HG03039 (cell line): ENCODE data around the gene UGP2.

Source experiments
- ATAC-seq: cut with Tn5 transposase; IDR thresholded peaks from one replicate; pipeline ENCODE4 v1.9.1; 2021; ENCODE audit warnings: mild to moderate bottlenecking, moderate library complexity; ENCODE audit not compliant: unreplicated experiment

UGP2 gene

DNA sequence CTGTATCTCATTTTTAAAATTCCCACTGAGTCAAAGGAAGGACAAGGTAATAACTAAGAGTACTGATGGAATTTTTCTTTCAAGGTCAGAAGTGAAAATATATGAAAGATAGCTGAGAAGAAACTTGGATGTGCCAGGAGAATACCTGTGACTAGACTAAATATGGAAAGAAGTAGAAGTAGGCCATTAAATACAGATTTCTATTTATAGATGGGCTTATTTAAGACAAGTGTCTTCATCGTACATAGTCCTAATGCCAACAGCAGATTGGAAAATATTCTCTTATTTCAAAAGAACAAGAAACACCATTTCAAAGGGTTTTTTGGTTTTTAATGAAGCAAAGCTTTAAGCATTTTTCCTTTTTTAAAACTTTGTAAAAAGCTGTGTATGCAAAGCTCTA is 22.0 kb downstream of the UGP2 start:
- ATAC-seq = no peak

DNA sequence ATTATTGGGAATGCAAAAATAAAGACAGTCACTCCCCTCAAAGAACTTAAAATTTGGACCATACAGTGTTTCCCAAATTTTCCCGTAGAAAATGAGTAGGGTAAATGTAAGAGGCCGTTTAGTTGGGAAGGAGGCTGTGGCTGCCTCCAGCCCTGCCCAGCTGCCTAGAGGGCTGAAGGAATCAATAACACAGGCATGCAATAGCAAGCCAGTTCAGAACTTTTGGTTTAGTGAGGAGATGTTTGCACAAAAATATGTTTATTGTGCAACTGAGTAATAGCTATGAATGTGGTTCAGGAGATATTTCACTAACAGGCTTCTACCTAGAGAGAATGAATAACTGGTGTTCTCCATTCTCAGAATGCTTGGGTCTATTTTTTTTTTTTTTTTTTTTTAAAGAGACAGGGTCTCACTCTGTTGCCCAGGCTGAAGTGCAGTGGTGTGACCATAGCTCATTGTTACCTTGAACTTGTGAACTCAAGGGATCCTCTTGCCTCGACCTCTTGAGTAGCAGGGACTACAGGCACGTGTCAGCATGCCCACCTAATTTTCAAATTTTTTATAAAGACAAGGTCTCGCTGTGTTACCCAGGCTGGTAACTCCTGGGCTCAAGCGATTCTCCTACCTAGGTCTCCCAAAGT is 23.6 kb downstream of the UGP2 start:
- ATAC-seq = no peak

DNA sequence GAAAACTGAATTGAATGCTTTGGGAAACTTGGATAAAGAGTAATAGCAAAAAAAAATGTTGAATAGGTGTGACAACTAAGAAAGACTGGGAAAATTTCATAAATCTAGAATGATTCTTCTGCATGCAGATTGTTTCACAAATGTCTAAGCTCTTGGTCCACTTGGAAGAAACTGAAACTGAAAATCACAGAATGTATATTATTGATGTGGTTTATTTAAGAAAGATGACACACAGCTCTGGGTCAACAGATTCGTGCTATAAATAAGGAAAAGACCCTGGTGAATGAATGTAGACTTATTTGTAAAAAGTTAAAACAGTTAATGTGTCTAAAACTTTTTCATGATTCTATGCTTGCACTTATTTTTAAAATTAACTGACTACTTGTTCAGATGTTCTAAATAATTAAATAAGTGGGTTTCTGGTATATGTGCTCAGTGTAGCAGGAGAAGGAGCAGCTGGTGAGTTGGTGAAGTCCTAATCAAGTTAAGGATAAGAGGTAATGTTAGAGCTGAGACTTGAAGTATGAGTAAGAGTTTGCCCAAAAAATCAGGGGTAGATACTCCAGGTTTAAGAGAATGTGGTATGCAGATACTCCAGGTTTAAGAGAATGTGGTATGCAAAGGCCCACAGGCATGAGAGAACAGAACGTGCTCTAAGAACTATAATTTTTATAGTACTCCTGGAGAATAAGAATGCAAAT is 24.5 kb downstream of the UGP2 start:
- no peak for ATAC-seq

DNA sequence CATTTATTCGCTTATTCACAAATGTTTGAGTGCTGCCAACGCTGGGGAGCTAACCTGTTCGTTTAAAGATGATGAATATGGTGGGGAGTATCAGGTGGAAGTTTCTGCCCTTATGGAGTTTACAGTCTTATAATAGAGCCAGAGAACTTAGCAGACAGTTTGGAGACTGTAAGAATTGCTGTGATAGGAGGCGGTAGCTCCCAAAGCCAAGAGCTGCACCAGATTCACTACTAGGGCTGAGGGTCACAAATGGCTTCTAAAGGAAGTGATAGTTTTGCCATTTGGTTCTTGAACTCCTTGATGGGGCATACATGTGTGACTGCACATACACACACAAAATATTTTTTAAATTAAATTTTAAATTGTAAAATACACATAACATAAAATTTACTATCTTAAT is 29.0 kb downstream of the UGP2 start:
- ATAC-seq = no peak

DNA sequence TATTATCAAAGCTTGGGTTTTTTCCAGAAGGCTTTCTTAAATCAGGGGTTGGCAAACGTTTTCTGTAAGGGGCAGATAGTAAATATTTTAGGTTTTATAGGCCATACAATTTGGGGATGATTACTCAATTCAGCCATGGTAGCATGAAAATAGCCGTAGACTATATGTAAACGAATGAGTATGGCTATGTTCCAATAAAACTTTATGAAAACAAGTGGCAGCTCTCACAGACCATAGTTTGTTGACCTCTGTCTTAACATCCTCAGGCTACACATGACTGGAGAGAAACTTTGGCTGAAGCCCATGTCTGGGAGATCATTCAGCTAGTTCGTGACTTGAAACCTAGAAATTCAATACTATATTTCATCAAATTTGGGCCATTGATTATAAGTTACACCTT is 30.2 kb downstream of the UGP2 start:
- no peak for ATAC-seq

DNA sequence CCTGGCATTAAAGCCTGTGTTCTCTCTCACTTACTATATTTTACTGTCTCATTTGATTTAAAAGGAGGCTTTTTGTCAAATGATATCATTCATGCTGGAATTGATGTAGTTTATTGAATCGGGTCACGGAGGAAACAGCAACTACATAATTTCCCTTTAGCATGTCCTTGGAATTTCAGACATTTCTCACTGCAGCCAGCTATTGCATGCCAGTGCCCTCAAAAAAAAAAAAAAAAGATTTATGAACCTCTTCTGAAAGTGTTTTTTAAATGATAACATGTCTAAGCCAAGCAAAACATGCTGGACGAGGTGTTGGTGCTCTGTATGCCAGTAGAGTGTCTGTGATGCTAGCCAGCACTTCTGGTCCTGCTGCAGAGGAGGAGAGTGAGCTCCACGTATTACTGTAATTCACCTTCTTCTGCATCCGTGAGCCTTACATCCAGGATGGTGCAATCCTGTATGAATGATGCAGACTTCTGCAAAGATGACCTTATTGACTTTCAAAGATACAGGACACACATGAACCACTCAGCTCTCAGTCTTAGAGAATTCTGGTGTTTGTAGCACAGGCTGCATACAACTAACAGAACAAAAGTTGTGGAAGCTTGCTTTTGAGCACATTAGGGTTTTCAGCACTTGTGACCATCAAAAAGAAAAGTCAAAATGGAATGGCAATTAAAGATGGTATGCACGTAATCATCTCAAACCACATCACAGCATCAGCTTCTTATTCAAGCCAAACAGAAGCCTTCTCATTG is 31.1 kb downstream of the UGP2 start:
- ATAC-seq = no peak

DNA sequence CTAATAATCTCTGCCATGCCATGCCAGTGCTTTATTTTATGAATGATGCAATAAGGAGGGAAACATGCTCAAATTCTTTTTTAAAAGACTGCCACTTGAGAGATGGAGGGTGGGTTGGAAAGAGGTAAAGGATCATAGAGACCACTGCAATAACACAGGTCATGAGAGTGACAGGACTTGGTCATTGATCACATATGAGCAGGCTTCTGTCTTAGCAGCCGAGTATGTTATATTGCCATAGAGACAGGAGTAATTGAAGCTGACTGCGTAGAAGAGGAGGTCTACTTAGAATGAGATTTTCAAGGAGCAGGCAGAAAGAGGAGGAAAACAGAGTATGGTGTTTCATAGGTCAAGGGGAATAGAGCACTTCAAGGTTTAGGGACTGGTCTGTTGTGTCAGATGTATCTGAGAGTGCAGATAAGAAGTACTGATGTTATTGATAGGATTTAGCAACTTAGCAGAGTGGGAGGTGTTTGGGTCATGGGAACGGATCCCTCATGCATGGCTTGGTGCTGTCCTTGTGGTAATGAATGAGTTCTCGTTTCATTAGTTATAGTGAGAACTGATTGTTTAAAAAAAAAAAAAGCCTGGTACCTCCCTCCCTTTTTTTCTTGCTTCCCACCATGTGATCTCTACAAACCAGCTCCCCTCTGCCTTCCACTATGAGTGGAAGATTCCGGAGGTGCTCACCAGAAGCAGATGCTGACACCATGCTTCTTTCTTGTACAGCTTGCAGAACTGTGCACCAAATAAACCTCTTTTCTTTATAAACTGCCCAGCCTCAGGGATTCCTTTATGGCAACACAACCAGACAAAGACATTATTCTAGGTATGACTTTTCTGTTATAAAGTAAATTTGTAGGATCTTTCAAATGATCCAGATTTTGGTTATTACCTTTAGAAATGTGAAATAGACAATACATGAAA is 32.8 kb downstream of the UGP2 start:
- ATAC-seq = no peak

DNA sequence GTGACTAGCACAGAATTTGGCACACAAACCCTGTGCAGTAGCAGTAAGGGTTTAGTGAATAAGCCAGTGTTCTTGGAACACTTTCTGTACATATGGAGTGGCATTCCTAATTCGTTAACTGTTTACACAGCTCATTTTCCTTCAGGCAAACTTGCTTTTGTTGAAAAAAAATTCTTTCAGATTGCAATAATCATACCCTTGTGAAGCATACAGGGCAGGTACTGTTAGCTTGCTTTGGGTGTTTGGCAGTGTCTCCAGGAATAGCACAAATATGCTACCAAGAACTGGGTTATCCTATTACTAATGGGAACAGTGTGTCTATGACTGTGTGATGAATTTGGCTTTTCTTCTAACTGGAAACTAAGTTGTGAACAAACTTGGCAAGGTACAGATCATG is 33.4 kb downstream of the UGP2 start:
- no peak for ATAC-seq

DNA sequence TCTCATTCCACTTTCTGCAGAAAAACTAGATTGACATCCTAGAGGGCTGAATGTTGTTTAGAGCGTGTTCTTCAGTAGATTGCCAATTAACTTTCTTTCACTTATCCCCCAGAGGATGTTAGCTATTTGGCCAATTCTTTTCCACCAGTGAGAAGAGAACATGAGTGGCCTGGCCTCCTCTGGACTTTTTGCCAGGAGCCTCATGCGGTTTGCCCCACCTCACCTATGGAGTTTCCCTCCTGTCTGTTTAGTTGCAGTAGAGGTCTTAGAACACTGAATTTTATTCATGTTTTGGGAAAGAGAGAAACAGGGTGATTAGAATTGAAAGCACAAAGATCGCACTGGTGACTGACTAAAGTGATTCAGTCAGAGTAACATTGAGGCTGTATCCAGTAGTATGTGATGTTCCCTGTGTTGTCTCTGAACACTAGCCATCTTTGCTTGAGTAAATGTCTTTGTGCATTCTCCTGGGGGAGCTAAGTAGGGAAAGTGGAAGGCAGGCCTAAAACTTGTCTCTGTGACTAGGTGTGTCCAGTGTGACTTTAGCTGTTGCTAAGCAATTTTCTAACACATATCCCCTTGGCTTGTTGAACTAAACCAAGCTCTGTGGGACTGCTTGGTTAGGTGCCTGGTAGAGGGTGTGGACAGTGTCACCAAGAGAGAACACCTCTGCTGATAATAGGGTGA is 34.0 kb downstream of the UGP2 start:
- no peak for ATAC-seq

DNA sequence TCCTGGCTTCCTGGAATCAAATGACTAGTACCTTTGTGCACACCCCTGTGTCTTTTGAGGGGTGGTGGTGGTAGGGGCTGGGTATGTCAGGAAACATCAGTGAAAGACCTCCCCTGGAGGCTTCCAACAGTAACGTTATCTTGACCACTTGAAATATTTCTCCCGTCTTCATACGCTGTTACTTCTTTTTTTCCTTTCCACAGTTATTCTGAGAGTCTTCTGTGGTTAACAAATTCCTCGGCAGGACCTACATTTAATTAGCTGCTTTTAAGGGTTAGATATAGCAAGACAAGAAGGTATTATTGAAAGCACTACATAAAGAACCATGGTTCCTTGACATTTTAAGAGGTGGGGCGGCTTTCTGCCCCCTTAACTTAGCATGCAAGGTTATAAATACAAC is 34.6 kb downstream of the UGP2 start:
- no peak for ATAC-seq

DNA sequence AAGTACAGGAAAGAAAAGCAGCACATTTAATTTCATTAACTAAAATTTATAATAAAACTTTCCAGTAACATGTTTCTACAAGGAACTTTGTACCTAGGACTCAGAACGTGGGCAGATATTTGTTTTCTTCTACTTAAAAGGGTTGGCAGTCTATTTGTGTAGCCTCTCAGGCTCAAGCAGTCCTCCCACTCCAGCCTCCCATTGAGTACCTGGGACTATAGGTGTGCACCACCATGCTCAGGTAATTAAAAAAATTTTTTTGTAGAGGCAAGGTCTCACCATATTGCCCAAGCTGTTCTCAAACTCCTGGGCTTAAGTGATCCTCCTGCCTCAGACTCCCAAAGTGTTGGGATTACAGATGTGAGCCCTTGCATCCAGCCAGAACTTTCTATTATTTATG is 36.8 kb downstream of the UGP2 start:
- no peak for ATAC-seq

DNA sequence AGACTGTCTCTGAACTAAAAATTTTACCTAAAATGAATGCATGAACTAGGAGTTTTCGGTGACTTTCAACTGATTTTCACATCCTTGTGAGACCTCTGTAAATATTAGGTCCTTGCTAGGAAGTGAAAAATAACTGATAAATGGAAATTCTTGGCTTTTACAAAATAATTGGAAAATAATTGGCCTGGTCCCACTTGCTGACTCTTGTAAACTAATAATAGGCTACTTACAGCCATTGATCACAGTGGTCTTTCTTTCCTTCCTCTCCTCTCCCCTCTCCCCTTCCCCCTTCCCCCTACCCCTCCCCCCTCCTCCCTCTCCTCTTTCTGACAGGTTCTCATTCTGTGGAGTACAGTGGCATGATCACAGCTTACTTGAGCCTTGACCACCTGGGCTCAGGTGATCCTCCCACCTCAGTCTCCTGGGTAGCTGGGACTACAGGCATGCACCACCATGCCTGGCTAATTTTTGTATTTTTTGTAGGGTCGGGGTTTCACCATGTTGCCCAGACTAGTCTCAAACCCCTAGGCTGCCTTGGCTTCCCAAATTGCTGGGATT is 38.3 kb downstream of the UGP2 start:
- ATAC-seq = no peak

DNA sequence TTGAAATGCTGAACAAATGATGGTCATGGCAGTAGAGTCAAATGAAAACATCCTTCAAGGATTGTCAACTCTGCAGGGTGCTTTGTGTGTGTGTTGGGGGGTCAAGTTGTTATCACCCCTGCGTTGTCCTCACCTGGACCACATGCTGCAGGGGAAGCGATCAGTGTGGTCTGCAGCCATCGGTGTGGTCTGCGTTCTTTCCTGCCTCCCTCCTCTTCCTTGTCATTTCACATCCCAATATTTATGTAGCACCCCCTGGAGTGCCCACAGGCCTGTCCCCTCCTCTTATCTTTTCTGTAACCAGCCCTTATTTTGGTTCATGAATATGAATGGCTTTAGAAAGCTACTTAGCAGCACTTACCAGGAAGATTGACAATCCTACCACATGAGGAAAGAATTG is 38.9 kb downstream of the UGP2 start:
- ATAC-seq = no peak

DNA sequence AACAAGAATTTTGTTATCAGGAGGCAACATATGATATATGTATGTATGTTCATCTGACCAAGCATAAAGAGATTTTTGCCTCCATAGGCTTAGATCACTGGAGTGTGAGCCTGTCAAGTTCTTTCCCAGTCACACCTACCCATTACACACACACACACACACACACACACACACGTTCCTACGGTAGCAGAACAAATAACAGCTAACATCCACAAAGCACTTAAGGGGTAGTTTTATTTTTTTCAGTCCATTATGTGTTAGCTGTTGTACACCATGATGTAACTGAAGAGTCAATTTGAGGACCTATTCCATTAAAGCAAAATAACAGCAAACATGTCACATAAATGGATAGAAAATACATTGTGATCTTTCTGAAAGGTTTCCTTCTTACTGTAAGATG is 39.5 kb downstream of the UGP2 start:
- no peak for ATAC-seq

DNA sequence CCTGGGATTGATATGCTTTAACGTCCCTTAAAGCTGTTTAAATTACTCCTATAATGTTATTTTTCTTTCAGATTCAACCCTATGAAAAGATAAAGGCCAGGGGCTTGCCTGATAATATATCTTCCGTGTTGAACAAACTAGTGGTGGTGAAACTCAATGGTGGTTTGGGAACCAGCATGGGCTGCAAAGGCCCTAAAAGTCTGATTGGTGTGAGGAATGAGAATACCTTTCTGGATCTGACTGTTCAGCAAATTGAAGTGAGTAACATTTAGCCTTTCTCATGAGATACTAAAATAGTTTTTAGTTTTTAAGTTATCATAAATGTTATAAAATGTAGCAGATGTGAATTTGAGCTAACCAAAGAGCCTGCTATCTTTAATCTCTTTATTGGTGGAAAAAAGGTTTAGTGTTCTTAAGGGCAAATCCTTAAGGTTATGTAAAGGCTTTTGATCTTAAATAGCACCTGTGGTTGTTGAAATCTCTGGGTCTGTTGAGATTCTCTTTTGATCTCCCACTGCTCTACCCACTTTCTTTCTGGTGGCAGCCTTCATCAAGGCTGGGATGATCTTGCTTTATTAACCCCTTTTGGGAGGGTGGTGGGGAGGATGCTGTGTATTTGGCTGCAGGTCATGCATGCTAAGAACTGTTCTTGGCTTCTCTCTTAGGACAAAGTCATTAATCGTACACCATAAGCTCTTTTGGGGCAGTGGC is 40.9 kb downstream of the UGP2 start:
- no peak for ATAC-seq

DNA sequence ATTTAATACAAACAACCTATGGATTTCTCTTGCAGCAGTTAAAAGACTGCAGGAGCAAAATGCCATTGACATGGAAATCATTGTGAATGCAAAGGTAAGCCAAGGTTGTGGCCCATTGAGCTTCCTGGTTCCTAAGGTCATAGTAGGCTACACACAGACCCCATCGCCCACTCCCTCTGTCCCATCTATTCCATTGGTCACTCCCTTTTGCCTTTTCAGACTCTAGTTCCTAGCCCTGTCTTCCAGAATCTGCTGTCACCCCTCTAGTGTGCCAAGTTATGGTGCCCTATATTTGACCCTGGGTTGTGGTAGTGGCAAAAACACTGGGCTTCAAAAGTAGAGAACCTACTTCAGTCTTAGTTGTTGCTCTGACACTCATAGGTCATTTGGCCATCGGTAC is 44.7 kb downstream of the UGP2 start:
- ATAC-seq = no peak

DNA sequence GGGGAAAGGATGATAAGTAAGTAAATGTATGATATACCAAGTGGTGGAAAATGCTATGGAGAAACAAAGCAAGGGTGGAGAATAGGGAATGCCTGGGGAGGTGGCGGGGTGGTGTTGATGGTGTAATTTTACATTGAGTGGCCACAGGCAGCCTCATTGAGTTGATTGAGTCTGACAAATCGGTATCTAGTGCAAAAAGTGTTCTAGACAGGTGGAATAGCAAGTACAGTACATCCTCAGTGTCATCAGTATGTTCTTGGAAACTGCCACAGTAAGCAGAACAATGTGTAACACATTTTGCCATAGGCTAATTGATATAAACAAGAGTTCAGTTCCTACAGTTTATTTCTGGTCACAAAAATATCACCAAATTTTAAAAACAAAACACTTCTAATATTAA is 46.4 kb downstream of the UGP2 start:
- no peak for ATAC-seq

DNA sequence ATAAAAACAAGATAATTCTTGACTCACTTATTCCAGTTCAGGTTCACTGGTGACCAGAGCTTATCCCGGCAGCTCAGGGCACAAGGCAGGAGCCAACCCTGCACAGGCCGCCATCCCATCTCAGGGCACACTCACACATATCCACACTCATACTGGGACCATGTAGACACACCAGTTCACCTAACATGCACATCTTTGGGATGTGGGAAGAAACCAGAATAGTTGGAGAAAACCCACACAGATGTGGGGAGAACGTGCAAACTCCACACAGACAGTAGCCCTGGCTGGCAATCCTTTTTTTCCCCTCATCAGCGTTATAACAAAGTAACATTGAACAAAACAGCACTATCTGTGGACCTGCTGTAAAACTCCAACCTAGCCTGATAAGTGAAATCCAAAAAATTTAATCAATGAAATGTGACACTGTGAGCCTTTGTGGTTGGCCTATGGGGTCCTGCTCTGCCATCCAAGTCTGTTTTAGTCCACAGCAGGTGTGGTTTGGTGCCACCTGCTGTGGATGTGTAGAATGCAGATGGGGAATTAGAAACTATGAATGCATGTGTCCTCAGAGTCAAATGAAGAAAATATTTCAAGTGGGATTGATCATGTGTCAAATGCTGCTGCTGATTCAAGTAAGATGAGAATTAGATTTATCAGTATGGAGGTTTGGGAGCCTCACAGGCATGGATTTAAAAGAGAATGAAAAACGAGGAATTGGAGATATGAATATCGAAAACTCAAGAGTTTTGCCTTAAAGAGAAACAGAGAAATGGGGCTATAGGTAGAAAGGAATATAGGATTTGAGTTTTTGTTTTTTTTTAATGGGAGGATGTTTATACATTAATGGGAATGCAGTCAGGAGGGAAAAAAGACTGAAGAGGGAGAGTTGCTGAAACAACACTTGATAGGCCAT is 47.0 kb downstream of the UGP2 start:
- peak; percentile 61 for ATAC-seq

DNA sequence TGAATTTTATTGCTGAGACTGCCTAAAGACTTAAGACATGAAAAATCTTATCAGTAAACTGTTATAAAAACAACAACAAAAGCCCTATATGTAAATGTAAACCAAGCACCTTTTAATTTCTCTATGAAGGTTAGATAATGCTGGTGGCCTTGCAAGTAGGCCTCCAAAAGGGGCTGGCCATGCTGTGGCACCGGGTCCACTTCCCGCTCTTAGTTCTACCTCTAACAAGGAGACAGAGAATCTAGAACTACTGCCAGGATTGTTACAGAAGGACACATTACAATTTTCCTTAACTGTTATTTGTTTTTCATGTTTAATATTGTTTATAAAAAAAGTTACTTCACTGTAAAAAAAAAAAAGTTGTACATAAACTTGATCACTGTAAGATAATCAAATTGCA is 49.0 kb downstream of the UGP2 start:
- no peak for ATAC-seq
